ENCODE data around the gene CHURC1. TPM values are rescaled to one million over a fixed set of nuclear protein-coding genes. Genes with fewer than 3 reads are reported as not detected.

The CHURC1 gene
- total RNA-seq, 4 donors from 2014 or later: 67.0 to 138 (median 107) TPM

DNA sequence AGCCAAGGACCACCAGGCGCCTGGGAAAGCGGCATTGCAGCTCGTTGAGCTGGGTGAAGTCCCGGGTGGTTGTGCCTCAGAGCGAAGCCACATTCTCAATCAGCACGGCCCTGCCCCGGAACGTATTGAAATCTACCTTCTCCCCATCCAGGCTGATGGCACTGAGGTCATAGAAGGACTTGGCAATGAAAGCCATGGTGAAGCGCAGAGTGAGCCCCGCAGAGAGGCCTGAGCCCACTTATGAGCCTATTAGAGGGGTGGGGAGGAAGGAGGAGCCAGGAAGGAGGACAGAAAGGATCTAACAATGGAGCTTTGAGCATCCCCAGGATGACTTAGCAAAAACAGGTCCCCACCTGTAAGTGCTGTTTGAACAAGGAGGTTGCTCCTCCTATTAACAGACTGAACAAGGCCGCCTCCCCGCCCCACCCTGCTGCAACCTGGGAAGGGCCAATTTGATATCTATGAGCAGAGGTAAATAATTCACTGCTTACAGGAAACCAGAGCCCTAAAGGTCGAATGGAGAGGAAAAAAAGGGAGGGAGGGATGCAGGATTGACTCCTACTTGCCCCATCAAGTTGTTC is 28.4 kb downstream of the CHURC1 start, which contains the start of gene GPX2:
TSS of gene GPX2 (minus strand) at position 215 of the 581 bp plus-strand sequence. CDS start at position 196, 19 bp downstream.
- Histone ChIP-seq H3K4me1 (peaks cover 1 to 7% (median 4%) of the 10 kb centered on the region in 4 donors), H3K4me3 (no peak within 1 kb of the TSS), H3K27ac (replicated peaks in 1 of 4) (no peak within 1 kb of the TSS), H3K27me3 (no peaks in the 10 kb centered on the region), H3K9me3 (no peaks in the 10 kb centered on the region), H3K36me3 (peaks cover 0 to 75% (median 38%) of the 10 kb centered on the region in 4 donors)
- 86% methylated on average over 13 of the region's 13 CpGs for WGBS
- intact Hi-C loops (cut with DNase I): no loop called here
- DNase-seq (ENCODE audit: extremely low spot score): peak; percentile 80
- TF ChIP-seq POLR2A (IDR thresholded peaks at IDR 0.05; ENCODE audit: low read depth) (no peak), POLR2AphosphoS5 (IDR thresholded peaks at IDR 0.05) (no peak), EP300 (IDR thresholded peaks at IDR 0.05) (no peak)
- TF ChIP-seq, protein P1, sequence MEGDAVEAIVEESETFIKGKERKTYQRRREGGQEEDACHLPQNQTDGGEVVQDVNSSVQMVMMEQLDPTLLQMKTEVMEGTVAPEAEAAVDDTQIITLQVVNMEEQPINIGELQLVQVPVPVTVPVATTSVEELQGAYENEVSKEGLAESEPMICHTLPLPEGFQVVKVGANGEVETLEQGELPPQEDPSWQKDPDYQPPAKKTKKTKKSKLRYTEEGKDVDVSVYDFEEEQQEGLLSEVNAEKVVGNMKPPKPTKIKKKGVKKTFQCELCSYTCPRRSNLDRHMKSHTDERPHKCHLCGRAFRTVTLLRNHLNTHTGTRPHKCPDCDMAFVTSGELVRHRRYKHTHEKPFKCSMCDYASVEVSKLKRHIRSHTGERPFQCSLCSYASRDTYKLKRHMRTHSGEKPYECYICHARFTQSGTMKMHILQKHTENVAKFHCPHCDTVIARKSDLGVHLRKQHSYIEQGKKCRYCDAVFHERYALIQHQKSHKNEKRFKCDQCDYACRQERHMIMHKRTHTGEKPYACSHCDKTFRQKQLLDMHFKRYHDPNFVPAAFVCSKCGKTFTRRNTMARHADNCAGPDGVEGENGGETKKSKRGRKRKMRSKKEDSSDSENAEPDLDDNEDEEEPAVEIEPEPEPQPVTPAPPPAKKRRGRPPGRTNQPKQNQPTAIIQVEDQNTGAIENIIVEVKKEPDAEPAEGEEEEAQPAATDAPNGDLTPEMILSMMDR (IDR thresholded peaks at IDR 0.05): no peak

- TF ChIP-seq POLR2A (IDR thresholded peaks at IDR 0.05; ENCODE audit: low read depth) (no peak), POLR2AphosphoS5 (IDR thresholded peaks at IDR 0.05) (no peak), EP300 (IDR thresholded peaks at IDR 0.05) (no peak)
- TF ChIP-seq, protein P1 (IDR thresholded peaks at IDR 0.05): no peak
- WGBS: 85% methylated on average over 5 of the region's 6 CpGs
- intact Hi-C loops (cut with DNase I): no loop called here
These were observed 29.3 kb downstream of the CHURC1 start for GRCh38 chr14:64943556-64943955.

GRCh38 chr14:64944041-64944440 is 29.8 kb downstream of the CHURC1 start:
- Histone ChIP-seq H3K4me3 (no peak overlapping the region), H3K4me1 (no peaks in the 10 kb centered on the region), H3K9me3 (no peaks in the 10 kb centered on the region), H3K27ac (replicated peaks in 1 of 4) (no peak overlapping the region), H3K27me3 (no peaks in the 10 kb centered on the region), H3K36me3 (peaks cover 0 to 81% (median 47%) of the 10 kb centered on the region in 4 donors)
- intact Hi-C loops (cut with DNase I): no loop called here
- 71% methylated on average over 2 of the region's 2 CpGs for WGBS
- peak; percentile 89 for DNase-seq (ENCODE audit: extremely low spot score)
- TF ChIP-seq, protein P1 (IDR thresholded peaks at IDR 0.05): no peak

More at GRCh38 chr14:64943556-64943955, 29.3 kb downstream of the CHURC1 start:
- Histone ChIP-seq H3K4me3 (no peak overlapping the region), H3K27me3 (no peaks in the 10 kb centered on the region), H3K36me3 (peaks cover 0 to 79% (median 46%) of the 10 kb centered on the region in 4 donors), H3K9me3 (no peaks in the 10 kb centered on the region), H3K4me1 (no peaks in the 10 kb centered on the region), H3K27ac (replicated peaks in 1 of 4) (no peak overlapping the region)
- DNase-seq (ENCODE audit: extremely low spot score): peak; percentile 45

DNA sequence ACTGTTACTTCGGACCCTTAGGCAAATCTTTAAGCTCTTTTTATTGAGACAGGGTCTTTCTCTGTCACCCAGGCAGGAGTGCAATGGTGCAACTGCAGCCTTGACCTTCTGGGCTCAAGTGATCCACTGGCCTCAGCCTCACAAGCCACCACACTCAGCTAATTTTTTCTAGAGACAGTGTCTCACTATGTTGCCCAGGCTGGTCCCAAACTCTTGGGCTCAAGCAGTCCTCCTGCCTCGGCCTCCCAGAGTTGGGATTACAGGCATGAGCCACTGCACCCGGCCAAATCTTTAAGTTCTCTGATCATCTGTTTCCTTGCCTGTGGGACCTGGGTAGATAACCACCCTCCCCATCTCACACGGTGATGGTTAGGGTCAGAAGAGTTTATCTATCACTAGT is 30.6 kb downstream of the CHURC1 start:
- H3K36me3 ChIP-seq: peaks cover 0 to 78% (median 43%) of the 10 kb centered on the region in 4 donors
- peak; percentile 70 for DNase-seq (ENCODE audit: extremely low spot score)
- intact Hi-C loops (cut with DNase I): no loop called here

More for the DNA sequence above, 30.6 kb downstream of the CHURC1 start:
- WGBS: 100% methylated on average over 4 of the region's 4 CpGs
- no peak overlapping the region for H3K27ac ChIP-seq (replicated peaks in 1 of 4)
- H3K4me1 ChIP-seq: no peaks in the 10 kb centered on the region
- no peaks in the 10 kb centered on the region for H3K27me3 ChIP-seq
- no peak overlapping the region for H3K4me3 ChIP-seq
- no peaks in the 10 kb centered on the region for H3K9me3 ChIP-seq
- TF ChIP-seq POLR2A (IDR thresholded peaks at IDR 0.05; ENCODE audit: low read depth): no peak
- TF ChIP-seq POLR2AphosphoS5 (IDR thresholded peaks at IDR 0.05): no peak
- TF ChIP-seq, protein P1 (IDR thresholded peaks at IDR 0.05): no peak
- TF ChIP-seq EP300 (IDR thresholded peaks at IDR 0.05): no peak

Measured in esophagus muscularis mucosa (tissue), 4 donors.